Suppressor macrophage (primary cell): ENCODE measurements around the gene GNPTG.

Source experiments
- DNase-seq, 4 experiments: peaks; one replicate each; pipeline ENCODE4 v3.0.0-alpha.2; 2020 to 2022

GNPTG gene

GRCh38 chr16:1333854-1334700, 17.7 kb upstream of the GNPTG start:
- peak in 1 of 4 experiments; percentile 32 for DNase-seq

- no peak for DNase-seq
These were observed 17.0 kb upstream of the GNPTG start for GRCh38 chr16:1334739-1335138.

GRCh38 chr16:1335211-1335971, 16.3 kb upstream of the GNPTG start:
- no peak for DNase-seq

- DNase-seq, result no peak
These were observed 15.7 kb upstream of the GNPTG start for GRCh38 chr16:1335996-1336395.

GRCh38 chr16:1336619-1337018, 15.1 kb upstream of the GNPTG start:
- DNase-seq, result peak in 3 of 4 experiments; percentile 19 to 58 (median 33)

- no peak for DNase-seq
These were observed 14.2 kb upstream of the GNPTG start for GRCh38 chr16:1337486-1337885.

- peak in 2 of 4 experiments; percentile 38 to 63 for DNase-seq
These were observed 13.5 kb upstream of the GNPTG start for GRCh38 chr16:1338119-1338730.

- DNase-seq, result no peak
These were observed 12.7 kb upstream of the GNPTG start for GRCh38 chr16:1338855-1339675.

- DNase-seq, result no peak
These were observed 10.8 kb upstream of the GNPTG start for GRCh38 chr16:1340730-1341494.

GRCh38 chr16:1341495-1342420, 10.0 kb upstream of the GNPTG start:
- no peak for DNase-seq

GRCh38 chr16:1342526-1343427, 9.0 kb upstream of the GNPTG start:
- peak; percentile 93 to 95 (median 95) for DNase-seq

GRCh38 chr16:1343428-1344242, 8.1 kb upstream of the GNPTG start:
- DNase-seq, result no peak

- DNase-seq, result no peak
These were observed 7.2 kb upstream of the GNPTG start for GRCh38 chr16:1344499-1344898.

GRCh38 chr16:1345087-1345486, 6.6 kb upstream of the GNPTG start:
- DNase-seq, result no peak

GRCh38 chr16:1345651-1346421, 5.9 kb upstream of the GNPTG start:
- no peak for DNase-seq

GRCh38 chr16:1346422-1347285, 5.1 kb upstream of the GNPTG start:
- DNase-seq, result no peak
